ENCODE data around the gene ANKRD35.
"Not testable (repeated sequence)": the region's sequence is repeated elsewhere in the genome, so short reads cannot be mapped to it uniquely, and the experiment has no call there.

ANKRD35 gene, protein sequence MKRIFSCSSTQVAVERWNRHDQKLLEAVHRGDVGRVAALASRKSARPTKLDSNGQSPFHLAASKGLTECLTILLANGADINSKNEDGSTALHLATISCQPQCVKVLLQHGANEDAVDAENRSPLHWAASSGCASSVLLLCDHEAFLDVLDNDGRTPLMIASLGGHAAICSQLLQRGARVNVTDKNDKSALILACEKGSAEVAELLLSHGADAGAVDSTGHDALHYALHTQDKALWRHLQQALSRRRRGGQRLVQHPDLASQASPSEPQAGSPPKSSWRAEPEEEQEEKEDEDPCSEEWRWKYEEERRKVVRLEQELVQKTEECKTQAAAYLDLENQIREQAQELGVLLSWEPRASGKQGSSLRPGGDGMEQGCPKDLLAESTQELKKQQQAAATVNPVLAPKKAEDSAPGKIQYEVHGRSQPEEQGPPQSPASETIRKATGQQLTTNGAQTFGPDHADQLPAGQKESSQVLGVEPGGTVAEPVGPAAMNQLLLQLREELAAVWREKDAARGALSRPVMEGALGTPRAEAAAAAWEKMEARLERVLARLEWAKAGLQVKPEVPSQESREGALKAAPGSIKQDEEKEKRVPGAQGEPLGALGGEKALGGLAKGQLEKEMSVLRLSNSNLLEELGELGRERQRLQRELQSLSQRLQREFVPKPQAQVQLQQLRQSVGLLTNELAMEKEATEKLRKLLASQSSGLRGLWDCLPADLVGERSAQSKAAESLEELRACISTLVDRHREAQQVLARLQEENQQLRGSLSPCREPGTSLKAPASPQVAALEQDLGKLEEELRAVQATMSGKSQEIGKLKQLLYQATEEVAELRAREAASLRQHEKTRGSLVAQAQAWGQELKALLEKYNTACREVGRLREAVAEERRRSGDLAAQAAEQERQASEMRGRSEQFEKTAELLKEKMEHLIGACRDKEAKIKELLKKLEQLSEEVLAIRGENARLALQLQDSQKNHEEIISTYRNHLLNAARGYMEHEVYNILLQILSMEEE

DNA sequence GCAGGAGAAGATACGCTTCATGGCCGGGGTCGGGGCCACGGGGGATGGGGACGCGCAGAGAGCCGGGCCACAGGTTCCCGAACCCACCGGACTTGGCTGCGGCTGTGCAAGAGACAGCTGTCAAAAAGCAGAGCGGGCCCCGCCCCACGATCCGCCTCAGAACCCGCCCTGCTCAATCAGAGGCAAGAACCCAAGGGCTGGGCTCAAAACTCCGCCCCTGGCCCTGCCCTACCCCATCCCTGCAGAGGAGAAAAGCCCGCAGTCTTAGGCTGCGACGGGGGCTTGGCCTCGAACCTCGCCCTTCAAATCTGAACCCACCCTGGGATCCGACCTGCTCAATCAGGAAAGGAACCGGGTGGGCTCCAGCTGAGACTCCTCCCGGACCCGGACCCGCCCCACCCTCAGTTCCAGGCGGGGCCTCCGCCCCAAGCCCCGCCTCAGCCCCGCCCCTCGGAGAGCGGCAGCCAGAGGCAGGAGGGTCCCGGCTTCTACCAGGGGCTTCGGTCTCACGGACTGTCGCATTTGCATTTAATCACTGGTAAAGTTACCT lies at the start of gene ANKRD35:
Gene ANKRD35 (minus strand): TSS at position 129 of the 550 bp plus-strand sequence. CDS start 108 bp downstream, at position 21.
- peak; percentile 60 for DNase-seq

DNA sequence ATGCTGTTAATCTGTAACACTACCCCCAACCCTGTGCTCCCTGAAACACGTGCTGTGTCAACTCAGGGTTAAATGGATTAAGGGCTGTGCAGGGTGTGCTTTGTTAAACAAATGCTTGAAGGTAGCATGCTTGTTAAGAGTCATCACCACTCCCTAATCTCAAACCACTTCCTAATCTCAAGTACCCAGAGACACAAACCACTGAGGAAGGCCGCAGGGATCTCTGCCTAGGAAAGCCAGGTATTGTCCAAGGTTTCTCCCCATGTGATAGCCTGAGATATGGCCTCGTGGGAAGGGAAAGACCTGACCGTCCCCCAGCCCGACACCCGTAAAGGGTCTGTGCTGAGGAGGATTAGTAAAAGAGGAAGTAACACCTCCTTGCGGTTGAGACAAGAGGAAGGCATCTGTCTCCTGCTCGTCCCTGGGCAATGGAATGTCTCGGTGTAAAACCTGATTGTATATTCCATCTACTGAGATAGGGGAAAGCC lies 46.9 kb upstream of the ANKRD35 start:
- DNase-seq = not testable (repeated sequence)

DNA sequence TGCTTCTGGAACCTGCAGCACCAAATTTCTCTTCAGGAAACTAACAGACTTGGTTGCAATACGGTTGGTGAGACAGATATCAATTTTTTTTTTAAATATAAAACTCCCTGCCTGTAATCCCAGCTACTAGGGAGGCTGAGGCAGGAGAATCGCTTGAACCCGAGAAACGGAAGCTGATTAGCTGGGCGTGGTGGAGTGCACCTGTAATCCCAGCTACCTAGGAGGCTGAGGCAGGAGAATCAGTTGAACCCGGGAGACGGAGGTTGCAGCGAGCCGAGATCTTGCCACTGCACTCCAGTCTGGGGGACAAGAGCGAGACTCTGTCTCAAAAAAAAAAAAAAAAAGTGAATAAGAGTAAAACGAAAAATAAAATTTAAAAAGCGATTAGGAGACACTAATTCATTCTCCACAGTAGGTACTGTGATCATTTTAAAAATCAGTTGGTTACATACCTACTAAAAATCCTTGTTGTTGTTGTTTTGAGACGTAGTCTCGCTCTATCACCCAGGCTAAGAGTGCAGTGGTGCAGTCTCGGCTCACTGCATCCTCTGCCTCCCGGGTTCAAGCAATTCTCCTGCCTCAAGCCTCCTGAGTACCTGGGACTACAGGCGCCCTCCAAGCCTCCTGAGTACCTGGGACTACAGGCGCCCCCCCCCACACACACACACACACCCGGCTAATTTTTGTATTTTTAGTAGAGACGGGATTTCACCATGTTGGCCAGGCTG lies 42.4 kb upstream of the ANKRD35 start:
- no peak for DNase-seq

DNA sequence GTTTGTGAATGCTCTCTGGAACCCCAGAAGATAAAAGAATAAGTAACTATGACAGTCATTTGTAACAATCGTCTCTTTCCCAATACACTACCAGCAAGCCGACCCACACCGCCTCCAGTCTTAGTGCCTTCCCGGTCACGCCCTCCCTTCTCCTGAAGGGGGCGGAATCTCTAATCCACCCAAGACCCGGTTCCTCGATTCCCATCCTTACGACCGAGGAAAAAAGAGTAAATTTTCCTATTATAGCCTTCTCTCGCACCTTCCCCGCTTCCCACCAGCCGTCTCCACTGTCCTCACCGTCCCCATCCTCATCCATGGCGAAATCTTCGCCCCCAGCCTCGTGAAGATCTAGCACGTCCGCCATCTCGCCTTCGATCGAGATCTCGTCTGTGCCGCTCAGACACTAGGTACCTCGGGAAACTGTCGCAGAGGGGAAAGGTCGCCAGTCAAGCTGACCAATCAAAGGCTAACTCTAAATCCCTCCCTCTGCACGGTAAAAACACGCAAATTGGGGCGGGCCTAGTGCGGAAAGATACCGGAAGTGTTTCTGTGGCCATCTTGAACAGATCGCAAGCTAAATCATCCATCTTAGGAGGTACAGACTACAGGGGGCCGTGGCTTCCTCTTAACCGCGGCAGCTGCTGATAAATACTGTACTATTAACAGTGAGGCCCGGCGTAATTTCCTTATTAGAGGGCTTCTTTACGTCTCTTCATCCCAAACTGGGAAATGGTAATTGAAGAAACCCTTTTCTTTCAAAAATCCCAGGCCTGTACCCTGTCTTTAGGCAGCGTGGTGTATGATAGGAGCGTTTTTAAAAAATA lies 41.6 kb upstream of the ANKRD35 start, which contains the start of gene RBM8A:
Gene RBM8A (minus strand): TSS at position 422 of the 824 bp plus-strand sequence. CDS start 58 bp downstream, at position 364.
- peak; percentile 98 for DNase-seq

DNA sequence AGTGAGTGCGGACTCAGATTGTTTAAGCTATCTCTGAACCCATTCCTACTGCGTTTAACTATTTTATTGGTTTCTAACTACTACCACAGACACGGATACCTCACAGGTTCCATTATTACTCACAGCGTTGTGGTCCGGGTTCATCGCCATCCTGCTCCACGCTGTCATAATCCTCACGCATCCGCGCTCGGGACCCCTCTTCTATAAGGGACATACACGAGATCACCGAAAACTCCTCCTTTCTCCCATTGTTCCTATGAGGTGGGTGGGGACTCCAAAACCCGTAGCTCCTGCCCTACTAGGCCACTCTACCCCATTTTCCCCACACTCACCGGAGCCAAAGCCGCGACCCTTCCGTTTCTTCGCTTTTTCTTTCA lies 41.0 kb upstream of the ANKRD35 start:
- DNase-seq = no peak

DNA sequence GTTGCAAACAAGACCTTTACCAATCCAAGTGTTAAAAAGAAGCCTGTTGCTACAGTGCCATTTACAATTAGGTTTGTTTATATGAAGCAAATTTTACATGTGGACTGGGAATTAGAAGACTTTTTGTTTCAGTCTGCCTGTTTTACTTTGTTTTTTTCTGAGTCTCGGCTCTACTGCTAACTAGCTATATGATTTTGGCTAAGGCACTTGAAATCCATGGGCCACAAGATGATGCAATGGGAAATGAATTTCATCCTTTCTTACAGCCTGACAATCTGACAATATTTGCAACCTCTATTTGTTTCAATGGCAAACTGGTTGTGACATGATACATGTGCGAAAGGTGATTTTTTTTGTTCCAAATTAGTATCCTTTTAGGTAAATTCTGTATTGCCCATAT lies 36.6 kb upstream of the ANKRD35 start:
- no peak for DNase-seq

DNA sequence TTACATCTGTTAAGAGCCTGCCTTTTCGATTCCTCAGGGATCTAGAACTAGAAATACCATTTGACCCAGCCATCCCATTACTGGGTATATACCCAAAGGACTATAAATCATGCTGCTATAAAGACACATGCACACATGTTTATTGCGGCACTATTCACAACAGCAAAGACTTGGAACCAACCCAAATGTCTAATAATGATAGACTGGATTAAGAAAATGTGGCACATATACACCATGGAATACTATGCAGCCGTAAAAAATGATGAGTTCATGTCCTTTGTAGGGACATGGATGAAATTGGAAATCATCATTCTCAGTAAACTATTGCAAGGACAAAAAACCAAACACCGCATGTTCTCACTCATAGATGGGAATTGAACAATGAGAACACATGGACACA lies 34.6 kb upstream of the ANKRD35 start:
- not testable (repeated sequence) for DNase-seq

DNA sequence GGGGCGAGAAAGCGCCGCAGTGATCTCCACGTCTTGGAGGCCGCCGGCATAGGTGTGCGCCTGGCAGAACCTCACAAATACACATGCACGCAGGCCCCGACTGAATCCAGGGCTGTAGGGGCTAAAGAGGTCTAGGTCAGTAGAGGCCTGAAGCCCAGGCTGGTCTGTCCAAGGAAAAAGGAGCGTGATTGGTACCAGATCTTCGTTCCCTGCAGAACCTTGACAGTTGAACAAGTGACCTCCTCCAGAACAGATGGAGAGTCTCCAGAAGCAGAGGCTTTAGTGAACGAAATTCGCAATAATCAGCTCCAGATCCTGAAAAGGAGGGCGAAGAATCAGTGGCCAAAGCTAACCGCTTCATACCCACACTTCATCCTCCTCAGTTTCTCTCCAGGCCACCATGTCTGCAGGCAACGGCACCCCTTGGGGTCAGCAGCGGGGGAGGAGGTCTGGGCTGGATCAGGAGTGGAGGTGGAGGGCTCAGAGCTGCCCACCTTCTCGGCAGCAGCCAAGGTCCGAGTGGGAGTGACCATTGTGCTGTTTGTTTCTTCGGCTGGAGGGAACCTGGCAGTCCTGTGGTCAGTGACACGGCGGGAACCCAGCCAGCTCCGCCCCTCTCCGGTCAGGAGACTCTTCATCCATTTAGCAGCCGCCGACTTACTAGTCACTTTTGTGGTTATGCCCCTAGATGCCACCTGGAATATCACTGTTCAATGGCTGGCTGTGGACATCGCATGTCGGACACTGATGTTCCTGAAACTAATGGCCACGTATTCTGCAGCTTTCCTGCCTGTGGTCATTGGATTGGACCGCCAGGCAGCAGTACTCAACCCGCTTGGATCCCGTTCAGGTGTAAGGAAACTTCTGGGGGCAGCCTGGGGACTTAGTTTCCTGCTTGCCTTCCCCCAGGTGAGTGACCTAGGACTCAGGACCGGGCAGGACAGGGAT lies 33.6 kb upstream of the ANKRD35 start:
- peak; percentile 14 for DNase-seq

DNA sequence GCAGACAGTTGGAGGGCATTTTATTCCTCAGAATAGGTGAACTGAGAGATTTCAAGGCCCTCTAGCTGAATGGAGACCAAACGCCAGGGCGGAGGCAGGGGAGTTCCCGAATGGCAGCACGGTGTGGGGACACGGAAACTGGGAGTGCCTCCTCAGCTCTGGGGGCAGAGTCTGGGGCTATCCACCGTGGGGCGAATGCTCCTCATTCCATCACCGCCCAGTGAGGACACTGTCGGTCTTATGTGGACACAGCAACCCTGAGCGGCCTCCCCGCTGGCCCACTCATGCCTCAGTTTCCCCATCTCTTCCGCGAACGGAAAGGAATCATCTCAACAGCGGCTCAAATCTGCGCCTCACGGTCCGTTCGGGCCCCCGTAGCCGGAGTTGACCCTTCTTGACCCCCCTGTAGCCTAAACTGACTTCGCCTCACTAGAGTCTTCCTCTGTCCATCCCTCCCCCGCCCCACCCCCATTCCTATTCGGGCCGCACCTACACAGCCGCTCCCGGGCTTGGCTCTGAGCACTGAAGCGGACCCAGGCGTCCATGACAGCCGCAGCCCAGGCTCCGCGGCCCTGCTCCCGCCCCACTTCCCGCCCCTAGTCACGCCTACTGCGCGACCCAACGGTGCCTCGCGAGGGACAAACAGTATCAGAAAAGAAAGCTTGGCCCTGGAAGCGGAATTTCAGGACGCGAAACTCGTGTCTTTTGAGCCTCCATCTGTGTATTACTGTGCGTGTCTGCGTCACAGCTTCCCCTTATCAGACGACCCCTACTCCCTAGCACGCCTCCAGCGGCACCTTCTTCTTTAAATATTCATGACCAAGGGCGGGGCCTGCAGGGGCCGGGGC lies 32.7 kb upstream of the ANKRD35 start, which contains the start of gene PEX11B:
Gene PEX11B (minus strand): TSS at position 574 of the 848 bp plus-strand sequence. CDS start 29 bp downstream, at position 545.
- peak; percentile 67 for DNase-seq

DNA sequence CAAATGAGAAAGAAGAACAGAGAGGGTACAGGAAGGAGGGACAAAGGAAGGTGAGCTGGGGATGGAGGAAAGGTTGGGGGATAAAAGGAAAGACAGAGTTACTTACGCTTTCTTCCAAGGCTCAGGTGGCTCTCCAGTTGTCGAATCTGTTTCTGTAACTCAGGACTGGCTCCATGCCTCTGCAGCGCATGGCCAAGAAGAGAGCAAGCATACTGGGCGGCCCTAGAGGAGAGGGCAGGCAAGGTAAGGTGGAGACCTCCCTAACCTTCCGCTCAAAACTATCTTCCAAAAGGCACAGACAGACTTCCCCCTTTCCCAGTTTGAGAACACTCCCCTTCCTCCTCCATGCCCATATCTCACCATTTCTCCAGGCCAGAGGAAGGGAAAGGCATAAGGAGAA lies 31.9 kb upstream of the ANKRD35 start:
- no peak for DNase-seq

DNA sequence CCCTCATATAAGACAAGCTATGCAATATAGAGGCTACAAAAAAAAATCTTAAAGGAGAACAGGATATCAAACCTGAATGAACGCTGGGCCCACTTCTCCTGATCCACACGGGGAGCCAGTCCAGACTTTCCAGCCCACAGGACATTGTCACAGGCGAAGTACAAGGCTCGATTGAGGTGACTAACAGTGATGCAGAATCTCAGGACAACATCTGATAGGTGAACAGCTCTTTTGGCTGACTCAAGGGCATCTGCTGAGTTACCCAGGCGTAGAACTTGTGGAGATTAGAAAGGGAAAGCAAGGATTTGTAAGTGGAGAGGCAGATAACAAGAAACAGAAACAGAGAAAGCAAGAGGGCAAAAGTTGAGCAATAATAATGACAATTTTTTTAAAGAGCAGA lies 31.1 kb upstream of the ANKRD35 start:
- no peak for DNase-seq

DNA sequence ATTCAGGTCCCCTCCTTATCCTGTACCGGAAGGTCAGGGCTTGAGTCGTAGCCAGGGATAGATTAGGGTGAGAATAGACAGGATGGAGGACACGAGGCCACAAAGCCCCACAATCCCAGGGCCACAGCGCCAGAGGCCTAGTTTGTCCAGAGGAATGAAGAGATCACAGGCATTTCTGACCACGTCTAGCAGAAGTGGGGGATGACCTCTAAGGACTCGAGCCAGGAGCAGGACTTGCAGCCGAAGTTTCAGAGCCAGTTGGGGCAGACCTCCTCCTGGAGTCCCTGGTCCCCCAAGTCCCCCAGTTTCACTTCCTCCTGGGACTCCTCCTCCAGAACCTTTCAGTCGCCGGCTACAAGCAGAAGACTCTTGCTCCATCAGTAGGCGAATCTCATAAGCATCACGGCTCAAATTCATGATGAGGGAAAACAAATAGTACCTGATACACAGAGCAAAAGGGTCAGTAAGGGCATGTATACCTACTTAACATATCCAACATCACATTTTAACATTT lies 26.5 kb upstream of the ANKRD35 start:
- DNase-seq = no peak

DNA sequence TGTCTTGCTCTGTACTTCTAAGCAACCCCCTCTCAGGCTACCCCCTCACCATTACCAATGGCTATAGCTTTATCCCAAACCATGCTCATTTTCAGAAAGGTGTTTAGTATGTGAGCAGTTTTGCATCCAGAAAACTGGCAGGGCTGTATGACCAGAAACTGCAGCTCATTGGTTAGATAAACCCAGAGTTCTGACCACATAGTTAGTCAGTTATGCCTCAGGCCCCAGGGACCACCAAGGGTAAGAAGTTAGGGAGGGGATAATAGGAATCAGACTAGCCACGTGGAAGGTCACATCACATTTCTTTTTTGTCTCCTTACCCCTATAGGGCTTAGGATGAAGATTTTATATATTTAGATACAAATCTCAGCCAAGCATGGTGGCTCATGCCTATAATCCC lies 23.0 kb upstream of the ANKRD35 start:
- DNase-seq = no peak

DNA sequence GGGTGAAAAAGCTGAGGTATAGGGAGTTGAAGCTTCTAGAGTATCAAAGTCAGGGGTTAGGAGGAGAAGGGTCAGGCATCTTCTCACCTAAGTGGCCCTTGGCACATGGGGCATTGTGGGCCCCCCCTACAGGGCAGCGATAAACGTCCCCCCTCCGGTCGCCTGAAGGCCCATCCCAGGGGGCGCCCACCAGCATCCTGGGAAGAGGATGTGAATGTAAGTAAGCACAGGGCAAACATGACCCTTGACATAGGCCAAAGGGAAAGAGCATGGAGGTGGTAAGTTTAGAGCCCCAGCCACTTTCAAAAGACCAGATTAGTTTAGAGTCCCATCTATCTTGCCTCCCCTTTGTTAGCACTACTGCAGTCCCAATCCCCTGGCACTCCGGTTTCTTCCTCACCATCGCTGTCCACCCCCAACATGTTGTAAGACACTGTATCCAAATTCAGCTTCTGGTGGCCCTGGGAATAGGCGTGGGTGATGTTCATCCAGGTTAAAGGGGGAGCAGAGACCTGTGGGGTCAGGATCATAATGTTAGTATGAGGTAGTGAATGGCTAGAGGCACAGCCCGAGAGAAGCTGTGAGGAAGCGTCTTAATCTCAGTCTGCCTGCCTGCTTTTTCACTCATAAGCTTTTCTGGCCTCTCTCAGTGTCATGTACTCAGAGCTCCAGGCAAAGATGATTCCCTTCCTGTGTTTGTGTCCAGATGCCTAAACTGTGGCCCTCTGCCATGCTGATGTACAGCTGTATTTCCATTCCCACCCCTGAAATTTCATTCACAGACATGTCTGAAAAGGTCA lies 21.5 kb upstream of the ANKRD35 start:
- no peak for DNase-seq

DNA sequence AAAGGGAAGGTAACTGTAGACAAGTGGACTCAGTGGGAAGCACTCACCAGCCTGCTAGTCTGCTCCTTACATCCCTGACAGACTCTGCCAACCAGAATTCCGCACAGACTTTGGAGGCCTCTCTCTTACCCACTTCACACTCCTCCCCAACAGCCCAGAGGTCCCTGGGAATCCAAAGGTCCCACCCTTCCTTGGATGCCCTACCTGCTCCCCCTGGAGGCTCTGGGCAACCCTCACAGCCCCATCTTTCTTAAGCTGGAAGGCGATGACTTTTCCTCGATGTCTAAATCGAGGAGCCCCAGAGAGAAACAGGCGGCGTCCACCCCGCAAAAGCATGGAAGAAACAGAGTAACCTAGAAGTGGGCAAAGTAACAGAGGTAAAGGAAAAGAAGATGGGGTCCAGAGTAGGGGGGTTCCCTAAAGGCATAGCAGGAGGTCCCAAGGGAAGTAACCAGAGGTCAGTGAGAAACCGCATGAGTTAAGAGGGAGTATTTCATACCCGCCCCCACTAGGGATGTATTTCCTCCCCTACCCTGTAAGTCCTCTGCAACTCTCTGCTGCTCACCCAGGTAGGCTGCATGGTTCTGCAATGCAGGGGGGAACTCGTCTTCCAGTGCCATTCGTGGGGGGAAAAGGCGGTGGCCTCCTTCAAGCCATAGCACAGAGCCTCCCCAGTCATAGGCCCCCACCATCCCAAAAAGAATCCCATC lies 15.8 kb upstream of the ANKRD35 start:
- no peak for DNase-seq

DNA sequence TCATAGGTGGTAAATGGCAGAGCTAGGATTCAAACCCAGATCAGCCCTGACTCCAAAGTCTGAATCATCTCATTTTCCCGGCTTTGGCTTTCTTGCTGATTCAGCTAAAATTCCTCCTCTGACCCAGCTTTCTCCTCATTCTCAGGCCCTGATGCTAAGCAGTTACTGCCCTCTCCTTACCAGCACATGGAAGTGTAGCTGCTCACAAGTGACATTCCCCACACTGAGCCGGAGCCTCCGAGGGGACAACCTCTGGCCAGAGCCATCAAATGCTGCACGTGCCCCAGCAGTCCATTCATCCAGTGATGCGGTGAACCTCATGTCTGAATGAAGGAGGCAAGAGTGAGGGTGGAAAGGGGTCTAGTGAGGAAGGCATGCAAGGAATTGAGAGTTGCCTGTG lies 13.1 kb upstream of the ANKRD35 start:
- no peak for DNase-seq

DNA sequence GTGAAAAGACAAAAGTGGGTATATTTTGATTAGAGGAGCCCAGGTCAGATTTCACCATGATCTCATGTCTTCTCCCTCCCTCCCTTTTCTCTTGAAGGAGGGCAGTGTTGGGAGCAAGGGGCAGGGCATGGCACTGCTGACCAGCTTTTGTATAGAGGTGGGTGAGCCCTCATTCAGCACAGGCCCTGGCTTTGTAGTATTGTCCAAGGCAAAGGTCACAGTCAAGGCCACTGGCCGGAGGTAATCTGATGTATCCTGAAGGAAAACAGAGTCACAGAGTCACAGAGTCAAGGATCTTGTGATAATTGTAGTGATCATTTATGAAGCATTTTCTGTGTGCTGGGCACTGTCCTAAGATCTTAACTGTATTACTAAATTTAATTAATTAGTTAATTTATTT lies 12.3 kb upstream of the ANKRD35 start:
- no peak for DNase-seq
